ENCODE data around the gene CACNA2D3.

Gene CACNA2D3

GRCh38 chr3:54901906-54902685 is 779.7 kb downstream of the CACNA2D3 start:
- FAIRE-seq = no peak
- no peak for DNase-seq (ENCODE audit: insufficient read length, low spot score)
- TF ChIP-seq CTCF (IDR thresholded peaks at IDR 0.05; ENCODE audit: insufficient read depth, missing control alignments) = no peak

- FAIRE-seq = no peak
- DNase-seq (ENCODE audit: insufficient read length, low spot score) = no peak
These were observed 783.0 kb downstream of the CACNA2D3 start for GRCh38 chr3:54905261-54905888.

GRCh38 chr3:54905920-54906319 is 783.6 kb downstream of the CACNA2D3 start:
- no peak for DNase-seq (ENCODE audit: insufficient read length, low spot score)
- no peak for TF ChIP-seq CTCF (IDR thresholded peaks at IDR 0.05; ENCODE audit: insufficient read depth, missing control alignments)
- FAIRE-seq = no peak

More at GRCh38 chr3:54905261-54905888, 783.0 kb downstream of the CACNA2D3 start:
- no peak for TF ChIP-seq CTCF (IDR thresholded peaks at IDR 0.05; ENCODE audit: insufficient read depth, missing control alignments)

- no peak for TF ChIP-seq CTCF (IDR thresholded peaks at IDR 0.05; ENCODE audit: insufficient read depth, missing control alignments)
- no peak for FAIRE-seq
- no peak for DNase-seq (ENCODE audit: insufficient read length, low spot score)
These were observed 784.4 kb downstream of the CACNA2D3 start for GRCh38 chr3:54906763-54907162.

- FAIRE-seq = no peak
- peak; percentile 37 for DNase-seq (ENCODE audit: insufficient read length, low spot score)
- TF ChIP-seq CTCF (IDR thresholded peaks at IDR 0.05; ENCODE audit: insufficient read depth, missing control alignments) = no peak
These were observed 786.8 kb downstream of the CACNA2D3 start for GRCh38 chr3:54909191-54909590.

GRCh38 chr3:54914180-54914579 is 791.8 kb downstream of the CACNA2D3 start:
- no peak for FAIRE-seq

More at GRCh38 chr3:54914180-54914579, 791.8 kb downstream of the CACNA2D3 start:
- TF ChIP-seq CTCF (IDR thresholded peaks at IDR 0.05; ENCODE audit: insufficient read depth, missing control alignments) = no peak
- no peak for DNase-seq (ENCODE audit: insufficient read length, low spot score)

All from D721Med (cell line).